ENCODE measurements around the gene RPRD1B.

Gene RPRD1B

DNA sequence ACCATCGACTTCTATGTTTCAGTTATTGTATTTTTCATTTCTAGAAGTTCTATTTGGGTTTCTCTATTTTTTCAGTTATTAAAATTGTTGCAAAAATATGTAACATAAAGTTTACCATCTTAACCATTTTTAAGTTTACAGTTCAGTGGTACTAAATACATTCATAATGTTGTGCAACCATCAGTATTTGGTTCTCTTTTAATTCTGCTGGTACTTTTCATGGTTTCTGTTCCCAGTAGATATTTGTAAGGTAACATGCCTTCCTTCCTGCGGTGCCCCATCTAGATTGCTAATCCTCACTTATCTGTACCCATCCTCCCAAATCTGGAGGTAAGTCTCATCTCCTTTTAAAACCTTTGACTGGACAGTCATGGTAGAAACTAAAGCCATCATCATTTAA lies 83.7 kb downstream of the RPRD1B start:
- Histone ChIP-seq H3K79me2 (ENCODE audit: low read length) (no peaks in the 10 kb centered on the region), H3K9me3 (replicated peaks; ENCODE audit: insufficient read depth, low read length) (no peaks in the 10 kb centered on the region), H3K27me3 (replicated peaks; ENCODE audit: insufficient read depth, low read length) (no peaks in the 10 kb centered on the region), H3K4me1 (ENCODE audit: low read length) (no peaks in the 10 kb centered on the region), H3K27ac (ENCODE audit: low read length) (no peak overlapping the region), H3K9me2 (replicated peaks; ENCODE audit: insufficient read depth, low read length) (no peaks in the 10 kb centered on the region), H3F3A (ENCODE audit: insufficient read depth, low read length) (no peaks in the 10 kb centered on the region), H3K36me3 (replicated peaks; ENCODE audit: insufficient read depth, low read length) (no peaks in the 10 kb centered on the region), H3K4me3 (ENCODE audit: low read length) (no peak overlapping the region), H2AFZ (ENCODE audit: low read length) (no peak overlapping the region), H3K9ac (ENCODE audit: low read length) (no peak overlapping the region), H3K4me2 (ENCODE audit: low read depth, low read length) (no peak overlapping the region), H4K20me1 (ENCODE audit: insufficient read depth, low read length) (no peaks in the 10 kb centered on the region)
- no peak for DNase-seq
- no peak for TF ChIP-seq EZH2 (optimal IDR thresholded peaks at IDR 0.05; ENCODE audit: low read depth, low read length)
- no peak for TF ChIP-seq EZH2phosphoT487 (IDR thresholded peaks at IDR 0.05; ENCODE audit: low read length)
- TF ChIP-seq, protein P1, sequence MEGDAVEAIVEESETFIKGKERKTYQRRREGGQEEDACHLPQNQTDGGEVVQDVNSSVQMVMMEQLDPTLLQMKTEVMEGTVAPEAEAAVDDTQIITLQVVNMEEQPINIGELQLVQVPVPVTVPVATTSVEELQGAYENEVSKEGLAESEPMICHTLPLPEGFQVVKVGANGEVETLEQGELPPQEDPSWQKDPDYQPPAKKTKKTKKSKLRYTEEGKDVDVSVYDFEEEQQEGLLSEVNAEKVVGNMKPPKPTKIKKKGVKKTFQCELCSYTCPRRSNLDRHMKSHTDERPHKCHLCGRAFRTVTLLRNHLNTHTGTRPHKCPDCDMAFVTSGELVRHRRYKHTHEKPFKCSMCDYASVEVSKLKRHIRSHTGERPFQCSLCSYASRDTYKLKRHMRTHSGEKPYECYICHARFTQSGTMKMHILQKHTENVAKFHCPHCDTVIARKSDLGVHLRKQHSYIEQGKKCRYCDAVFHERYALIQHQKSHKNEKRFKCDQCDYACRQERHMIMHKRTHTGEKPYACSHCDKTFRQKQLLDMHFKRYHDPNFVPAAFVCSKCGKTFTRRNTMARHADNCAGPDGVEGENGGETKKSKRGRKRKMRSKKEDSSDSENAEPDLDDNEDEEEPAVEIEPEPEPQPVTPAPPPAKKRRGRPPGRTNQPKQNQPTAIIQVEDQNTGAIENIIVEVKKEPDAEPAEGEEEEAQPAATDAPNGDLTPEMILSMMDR (IDR thresholded peaks at IDR 0.05; ENCODE audit: low read length), result no peak

DNA sequence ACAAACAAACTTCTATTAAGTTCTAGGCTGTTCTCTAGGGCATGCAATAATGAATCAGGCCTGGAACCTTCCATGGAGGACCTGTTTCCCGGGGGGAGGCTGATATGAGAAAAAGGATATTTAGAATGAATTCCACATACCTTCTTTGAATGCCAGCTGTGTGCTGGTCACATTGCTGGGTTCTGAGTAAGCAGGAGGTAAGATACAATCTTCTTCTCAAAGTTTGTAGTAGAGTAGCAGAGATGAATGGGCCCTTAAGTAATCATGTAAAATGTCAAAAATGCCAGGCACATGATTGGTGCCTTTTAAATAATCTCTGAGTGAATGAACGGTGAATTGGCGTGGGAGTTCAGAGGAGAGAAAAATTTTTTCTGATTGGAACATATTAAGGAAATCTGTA lies 84.1 kb downstream of the RPRD1B start:
- H3K36me3 ChIP-seq (replicated peaks; ENCODE audit: insufficient read depth, low read length), result no peaks in the 10 kb centered on the region
- H3K27ac ChIP-seq (ENCODE audit: low read length), result no peak overlapping the region
- H3K9ac ChIP-seq (ENCODE audit: low read length), result no peak overlapping the region
- no peaks in the 10 kb centered on the region for H4K20me1 ChIP-seq (ENCODE audit: insufficient read depth, low read length)
- TF ChIP-seq, protein P1 (IDR thresholded peaks at IDR 0.05; ENCODE audit: low read length), result no peak
- no peak for TF ChIP-seq EZH2 (optimal IDR thresholded peaks at IDR 0.05; ENCODE audit: low read depth, low read length)
- TF ChIP-seq EZH2phosphoT487 (IDR thresholded peaks at IDR 0.05; ENCODE audit: low read length), result no peak
- no peak overlapping the region for H3K4me2 ChIP-seq (ENCODE audit: low read depth, low read length)
- H3K9me2 ChIP-seq (replicated peaks; ENCODE audit: insufficient read depth, low read length), result no peaks in the 10 kb centered on the region
- H3K79me2 ChIP-seq (ENCODE audit: low read length), result no peaks in the 10 kb centered on the region
- H3K4me3 ChIP-seq (ENCODE audit: low read length), result no peak overlapping the region
- H3K4me1 ChIP-seq (ENCODE audit: low read length), result no peaks in the 10 kb centered on the region
- no peak overlapping the region for H2AFZ ChIP-seq (ENCODE audit: low read length)
- DNase-seq, result no peak
- no peaks in the 10 kb centered on the region for H3F3A ChIP-seq (ENCODE audit: insufficient read depth, low read length)
- no peaks in the 10 kb centered on the region for H3K27me3 ChIP-seq (replicated peaks; ENCODE audit: insufficient read depth, low read length)
- H3K9me3 ChIP-seq (replicated peaks; ENCODE audit: insufficient read depth, low read length), result no peaks in the 10 kb centered on the region

DNA sequence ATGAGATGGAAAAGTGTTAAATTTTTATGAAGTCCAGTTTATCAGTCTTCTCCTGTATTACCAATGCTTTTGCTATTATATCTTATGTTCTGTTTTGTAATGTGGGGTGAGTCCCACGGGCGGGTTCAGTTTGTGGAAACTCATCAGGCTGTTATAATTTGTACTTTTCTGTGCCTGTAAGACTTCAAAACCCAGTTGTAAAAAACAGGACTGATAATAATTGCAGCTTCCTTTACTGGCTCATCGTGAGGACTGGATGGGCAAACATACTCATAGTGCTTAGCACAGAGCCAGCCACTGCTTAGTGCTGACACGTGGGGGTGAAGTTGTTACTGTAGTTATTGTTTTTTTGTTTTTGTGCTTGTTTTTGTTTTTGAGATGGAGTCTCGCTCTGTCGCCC lies 85.9 kb downstream of the RPRD1B start:
- H4K20me1 ChIP-seq (ENCODE audit: insufficient read depth, low read length), result no peaks in the 10 kb centered on the region
- no peak for TF ChIP-seq EZH2 (optimal IDR thresholded peaks at IDR 0.05; ENCODE audit: low read depth, low read length)
- TF ChIP-seq EZH2phosphoT487 (IDR thresholded peaks at IDR 0.05; ENCODE audit: low read length), result no peak
- TF ChIP-seq, protein P1 (IDR thresholded peaks at IDR 0.05; ENCODE audit: low read length), result no peak
- H3K4me1 ChIP-seq (ENCODE audit: low read length), result no peaks in the 10 kb centered on the region
- DNase-seq, result no peak
- H3K79me2 ChIP-seq (ENCODE audit: low read length), result no peaks in the 10 kb centered on the region
- no peaks in the 10 kb centered on the region for H3K36me3 ChIP-seq (replicated peaks; ENCODE audit: insufficient read depth, low read length)
- H3F3A ChIP-seq (ENCODE audit: insufficient read depth, low read length), result no peaks in the 10 kb centered on the region
- no peak overlapping the region for H3K4me2 ChIP-seq (ENCODE audit: low read depth, low read length)
- H3K9me2 ChIP-seq (replicated peaks; ENCODE audit: insufficient read depth, low read length), result no peaks in the 10 kb centered on the region
- no peak overlapping the region for H3K27ac ChIP-seq (ENCODE audit: low read length)
- H3K27me3 ChIP-seq (replicated peaks; ENCODE audit: insufficient read depth, low read length), result no peaks in the 10 kb centered on the region
- no peak overlapping the region for H2AFZ ChIP-seq (ENCODE audit: low read length)
- no peaks in the 10 kb centered on the region for H3K9me3 ChIP-seq (replicated peaks; ENCODE audit: insufficient read depth, low read length)
- H3K9ac ChIP-seq (ENCODE audit: low read length), result no peak overlapping the region
- H3K4me3 ChIP-seq (ENCODE audit: low read length), result no peak overlapping the region
